Natural killer cell (primary cell): ENCODE results near the gene TFF3. TPM values are rescaled to one million over a fixed set of nuclear protein-coding genes. Genes with fewer than 3 reads are reported as not detected.

Experiments used
- ATAC-seq, 3 donors: fragments of 150-1000 bp in 2 of 3; fragments of 200-7000 bp in 1 of 3; cut with Tn5 transposase; 1 replicate in 1 of 3; 2 replicates in 2 of 3; pipeline ENCODE4 v1.10.0; 2021; ENCODE audit warnings: mild to moderate bottlenecking in 2 of 3, moderate library complexity in 2 of 3
- DNase-seq, 2 donors: peaks; one replicate each; pipeline versions ENCODE4 v3.0.0 to v3.0.0-alpha.2; 2013 to 2021; ENCODE audit warnings: mixed read lengths in 1 of 2
- H3K27ac ChIP-seq: one replicate; pipeline ENCODE4 v1.5.1; 2013; ENCODE audit warnings: mild to moderate bottlenecking, low read length
- H3K27me3 ChIP-seq: one replicate; pipeline ENCODE4 v1.6.1; 2013; ENCODE audit warnings: low read length; ENCODE audit not compliant: control insufficient read depth, insufficient read depth
- H3K36me3 ChIP-seq: one replicate; pipeline ENCODE4 v1.6.1; 2013; ENCODE audit warnings: low read length; ENCODE audit not compliant: control insufficient read depth, insufficient read depth
- H3K4me1 ChIP-seq: one replicate; pipeline ENCODE4 v1.6.1; 2013; ENCODE audit warnings: low read length; ENCODE audit not compliant: control insufficient read depth, insufficient read depth
- H3K4me3 ChIP-seq: one replicate; pipeline ENCODE4 v1.5.1; 2013; ENCODE audit warnings: low read length
- H3K9me3 ChIP-seq: one replicate; pipeline ENCODE4 v1.6.1; 2013; ENCODE audit warnings: low read length; ENCODE audit not compliant: control insufficient read depth, insufficient read depth
- H3K27ac Mint-ChIP-seq, 2 donors: one replicate each; pipeline ENCODE4 v1.8.0; 2022; ENCODE audit warnings: mild to moderate bottlenecking in 2 of 2, mixed read lengths in 2 of 2, moderate library complexity in 1 of 2
- H3K27me3 Mint-ChIP-seq, 2 donors: one replicate each; pipeline ENCODE4 v1.8.0; 2022; ENCODE audit warnings: low read depth in 2 of 2, mixed read lengths in 2 of 2
- H3K36me3 Mint-ChIP-seq: one replicate; pipeline ENCODE4 v1.8.0; 2022; ENCODE audit warnings: mixed read lengths
- H3K4me1 Mint-ChIP-seq, 2 donors: one replicate each; pipeline ENCODE4 v1.8.0; 2022; ENCODE audit warnings: mixed read lengths in 2 of 2
- H3K4me3 Mint-ChIP-seq: one replicate; pipeline ENCODE4 v1.8.0; 2022; ENCODE audit warnings: mild to moderate bottlenecking, moderate library complexity, mixed read lengths
- H3K9me3 Mint-ChIP-seq, 2 donors: one replicate each; pipeline ENCODE4 v1.8.0; 2022; ENCODE audit warnings: mixed read lengths in 2 of 2
- CTCF ChIP-seq: fragments of 200-600 bp; IDR thresholded peaks from one replicate; pipeline ENCODE4 v1.8.0; 2022; ENCODE audit warnings: antibody characterized with exemption
- WGBS: methylation state at CpG from one replicate; pipeline ENCODE4 v1.1.7; 2013; ENCODE audit warnings: missing lambda C conversion rate; ENCODE audit not compliant: insufficient coverage; 5-methylcytosine and 5-hydroxymethylcytosine counted together
- intact Hi-C: fragments of 100-400 bp; cut with micrococcal nuclease; formaldehyde crosslinking; loops from one replicate; pipeline ENCODE4 v1.14.2; 2022
- total RNA-seq, 4 donors: library from RNA; stranded (reverse); fragments of 120-200 nt in 1 of 4; gene quantifications; one replicate each; pipeline versions ENCODE4 v1.2.3 to v1.2.4, GENCODE V29; 2013 to 2022

Gene TFF3
- total RNA-seq, 3 donors from 2014 or later (not counting 1 experiment from before 2014, with no cell fraction given): not detected

- no peak for TF ChIP-seq CTCF
- Mint-ChIP-seq H3K9me3 (no peaks in the 10 kb centered on the region), H3K27ac (no peak overlapping the region), H3K27me3 (peaks cover 28 to 45% of the 10 kb centered on the region in 2 donors), H3K4me1 (peaks cover 0 to 3% of the 10 kb centered on the region in 2 donors), H3K4me3 (no peak overlapping the region), H3K36me3 (no peaks in the 10 kb centered on the region)
- DNase-seq: no peak
- no peaks in the 10 kb centered on the region for H3K9me3 ChIP-seq
- ATAC-seq: no peak
- no peak overlapping the region for H3K4me3 ChIP-seq
- intact Hi-C loops: no loop called here
- peaks cover 4% of the 10 kb centered on the region for H3K4me1 ChIP-seq
- no peaks in the 10 kb centered on the region for H3K27me3 ChIP-seq
- H3K36me3 ChIP-seq: no peaks in the 10 kb centered on the region
- H3K27ac ChIP-seq: no peak overlapping the region
- WGBS: 90% methylated on average over 6 of the region's 6 CpGs
These were observed 9.7 kb upstream of the TFF3 start for GRCh38 chr21:42324896-42325295.

DNA sequence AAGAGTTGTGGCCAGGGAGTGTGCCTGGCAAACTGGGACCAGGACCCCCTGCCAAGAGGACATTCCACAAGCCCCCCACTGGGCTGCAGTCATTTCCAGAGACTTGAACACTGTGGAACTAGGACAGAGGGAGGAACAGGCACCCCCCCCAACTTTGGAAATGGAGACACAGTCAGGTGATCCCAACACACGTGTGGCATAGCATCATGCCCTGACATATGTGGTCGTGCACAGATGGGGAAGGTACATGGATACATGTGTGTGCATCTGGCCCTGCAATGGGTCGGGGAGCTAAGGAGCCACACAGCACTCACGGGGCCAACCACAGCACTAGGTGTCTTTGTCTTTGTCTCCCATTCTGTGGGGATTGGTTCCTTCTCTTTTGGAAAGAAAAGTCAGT lies 6.6 kb upstream of the TFF3 start:
- no peak for ATAC-seq

GRCh38 chr21:42321231-42321630 lies 6.0 kb upstream of the TFF3 start:
- Mint-ChIP-seq H3K9me3 (no peaks in the 10 kb centered on the region), H3K36me3 (no peaks in the 10 kb centered on the region), H3K4me1 (peaks cover 9 to 10% of the 10 kb centered on the region in 2 donors), H3K4me3 (no peak overlapping the region), H3K27ac (no peak overlapping the region), H3K27me3 (peaks cover 23 to 37% of the 10 kb centered on the region in 2 donors)
- TF ChIP-seq CTCF: no peak
- WGBS: 92% methylated on average over 10 of the region's 10 CpGs
- Histone ChIP-seq H3K4me1 (peaks cover 16% of the 10 kb centered on the region), H3K9me3 (no peaks in the 10 kb centered on the region), H3K27me3 (no peaks in the 10 kb centered on the region), H3K4me3 (no peak overlapping the region), H3K36me3 (no peaks in the 10 kb centered on the region), H3K27ac (no peak overlapping the region)
- intact Hi-C loops: no loop called here
- ATAC-seq: no peak
- DNase-seq: no peak

More for the DNA sequence above, 6.6 kb upstream of the TFF3 start:
- no peaks in the 10 kb centered on the region for H3K9me3 ChIP-seq
- H3K27ac ChIP-seq: no peak overlapping the region
- peaks cover 16% of the 10 kb centered on the region for H3K4me1 ChIP-seq
- Mint-ChIP-seq H3K4me1 (peaks cover 9 to 10% of the 10 kb centered on the region in 2 donors), H3K9me3 (no peaks in the 10 kb centered on the region), H3K27ac (no peak overlapping the region), H3K4me3 (no peak overlapping the region), H3K27me3 (peaks cover 23 to 38% of the 10 kb centered on the region in 2 donors), H3K36me3 (no peaks in the 10 kb centered on the region)
- no peaks in the 10 kb centered on the region for H3K36me3 ChIP-seq
- no peak for TF ChIP-seq CTCF
- no peak overlapping the region for H3K4me3 ChIP-seq
- WGBS: 93% methylated on average over 4 of the region's 4 CpGs
- H3K27me3 ChIP-seq: no peaks in the 10 kb centered on the region
- DNase-seq: no peak
- intact Hi-C loops: no loop called here

- no peak overlapping the region for H3K4me3 ChIP-seq
- no peaks in the 10 kb centered on the region for H3K27me3 ChIP-seq
- H3K27ac ChIP-seq: no peak overlapping the region
- WGBS: 96% methylated on average over 8 of the region's 8 CpGs
- Mint-ChIP-seq H3K27ac (no peak overlapping the region), H3K9me3 (no peaks in the 10 kb centered on the region), H3K27me3 (peaks cover 22 to 33% of the 10 kb centered on the region in 2 donors), H3K4me3 (no peak overlapping the region), H3K4me1 (peaks cover 9 to 10% of the 10 kb centered on the region in 2 donors), H3K36me3 (no peaks in the 10 kb centered on the region)
- ATAC-seq (no peak), DNase-seq (no peak)
- no peaks in the 10 kb centered on the region for H3K9me3 ChIP-seq
- no peak for TF ChIP-seq CTCF
- H3K4me1 ChIP-seq: peaks cover 16% of the 10 kb centered on the region
- no peaks in the 10 kb centered on the region for H3K36me3 ChIP-seq
- intact Hi-C loops: no loop called here
These were observed 5.6 kb upstream of the TFF3 start for GRCh38 chr21:42320791-42321190.
